Neural crest cell (in vitro differentiated cells): ENCODE data around the gene CEBPB. TPM values are rescaled to one million over a fixed set of nuclear protein-coding genes. Genes with fewer than 3 reads are reported as not detected.
A peak's percentile ranks its signal among the peaks of the same experiment; 100 is the strongest.

ENCODE experiments used
- DNase-seq: peaks from one replicate; pipeline ENCODE4 v3.0.0; 2021; ENCODE audit warnings: low read depth, mixed read lengths, low spot score
- H3K27ac Mint-ChIP-seq: one replicate; pipeline ENCODE4 v1.8.0; 2021; ENCODE audit warnings: mild to moderate bottlenecking, mixed read lengths; ENCODE audit not compliant: unreplicated experiment
- H3K27me3 Mint-ChIP-seq: 2 replicates; pipeline ENCODE4 v1.8.0; 2021; ENCODE audit warnings: low read depth, mild to moderate bottlenecking, mixed read lengths
- H3K36me3 Mint-ChIP-seq: 2 replicates; pipeline ENCODE4 v1.8.0; 2021; ENCODE audit warnings: low read depth, mild to moderate bottlenecking, mixed read lengths
- H3K4me1 Mint-ChIP-seq: 2 replicates; pipeline ENCODE4 v1.8.0; 2021; ENCODE audit warnings: mixed read lengths
- H3K4me3 Mint-ChIP-seq: one replicate; pipeline ENCODE4 v1.8.0; 2021; ENCODE audit warnings: mild to moderate bottlenecking, mixed read lengths
- H3K9me3 Mint-ChIP-seq: 2 replicates; pipeline ENCODE4 v1.8.0; 2021; ENCODE audit warnings: mixed read lengths
- CTCF ChIP-seq: fragments of 200-600 bp; sonication (generic); conservative IDR thresholded peaks from 2 replicates; pipeline ENCODE4 v1.5.0; 2021; ENCODE audit warnings: antibody characterized with exemption, mild to moderate bottlenecking
- total RNA-seq: library from RNA; stranded (reverse); gene quantifications from 2 replicates; pipeline ENCODE4 v1.2.1, GENCODE V29; 2021

CEBPB gene
- total RNA-seq, 1 donor from 2014 or later, result 7.6 TPM

DNA sequence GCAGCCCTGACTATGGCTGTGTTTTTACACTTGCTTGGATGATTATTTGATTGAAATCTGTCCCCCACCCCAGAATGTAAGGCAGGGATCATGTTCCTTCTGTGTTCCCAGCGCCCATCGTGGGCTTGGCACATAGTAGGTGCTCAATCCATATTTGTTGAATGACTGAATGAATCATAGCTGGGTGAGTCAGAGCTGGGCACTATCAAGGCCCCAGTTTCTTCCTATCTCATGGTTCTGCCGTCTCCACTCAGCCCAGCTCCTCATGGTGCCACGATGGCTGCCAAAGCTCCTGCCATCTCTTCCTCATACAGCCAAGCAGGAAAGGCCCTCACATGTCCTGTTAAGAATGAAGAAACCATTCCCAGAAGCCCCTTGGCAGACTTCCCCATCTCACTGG, 29.0 kb downstream of the CEBPB start:
- no peak for TF ChIP-seq CTCF
- Mint-ChIP-seq H3K27ac (no peak overlapping the region), H3K4me3 (no peak overlapping the region), H3K4me1 (peaks cover 8% of the 10 kb centered on the region), H3K9me3 (no peaks in the 10 kb centered on the region), H3K27me3 (no peaks in the 10 kb centered on the region), H3K36me3 (no peaks in the 10 kb centered on the region)
- no peak for DNase-seq

DNA sequence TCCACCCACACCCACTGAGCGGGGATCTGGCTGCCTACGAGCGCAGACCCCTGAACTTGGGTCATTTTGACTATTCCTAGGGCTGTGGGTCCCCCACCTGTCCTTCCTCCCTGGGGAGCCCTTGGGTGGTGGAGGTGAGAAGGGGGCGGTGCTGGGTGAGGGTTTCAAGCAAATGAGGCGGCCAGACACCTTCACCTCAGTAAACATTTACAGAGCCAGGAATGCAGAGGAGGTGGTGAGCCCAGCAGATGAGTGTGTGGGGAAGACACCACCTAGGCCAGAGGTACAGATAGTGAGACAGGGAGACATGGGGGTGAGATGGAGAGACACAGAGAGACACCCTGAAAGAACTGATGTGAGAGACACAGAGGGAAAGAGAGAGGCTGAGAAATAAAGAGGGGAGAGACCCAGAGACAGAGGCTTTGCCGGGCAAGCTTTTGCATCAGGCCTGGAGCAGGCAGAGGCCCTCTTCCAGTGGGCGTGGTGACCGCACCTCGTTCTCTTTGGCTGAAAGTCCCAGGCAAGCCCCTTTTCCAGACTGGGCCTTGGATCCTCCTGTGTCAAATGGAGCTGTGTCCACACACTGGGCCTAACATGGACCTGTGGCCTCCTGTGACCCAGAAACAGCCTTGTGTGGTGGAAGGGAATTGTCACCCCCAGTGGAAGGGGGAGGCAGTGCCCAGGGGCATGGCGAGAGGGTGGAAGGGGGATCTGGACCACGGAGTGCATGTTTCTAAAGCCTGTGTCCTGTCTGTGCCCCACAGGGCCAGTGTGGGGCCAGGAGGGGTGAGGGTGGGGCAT, 29.7 kb downstream of the CEBPB start:
- Mint-ChIP-seq H3K36me3 (no peaks in the 10 kb centered on the region), H3K27me3 (no peaks in the 10 kb centered on the region), H3K4me1 (peaks cover 1% of the 10 kb centered on the region), H3K9me3 (no peaks in the 10 kb centered on the region), H3K27ac (peak overlapping the region; percentile 51), H3K4me3 (no peak overlapping the region)
- no peak for TF ChIP-seq CTCF
- no peak for DNase-seq

DNA sequence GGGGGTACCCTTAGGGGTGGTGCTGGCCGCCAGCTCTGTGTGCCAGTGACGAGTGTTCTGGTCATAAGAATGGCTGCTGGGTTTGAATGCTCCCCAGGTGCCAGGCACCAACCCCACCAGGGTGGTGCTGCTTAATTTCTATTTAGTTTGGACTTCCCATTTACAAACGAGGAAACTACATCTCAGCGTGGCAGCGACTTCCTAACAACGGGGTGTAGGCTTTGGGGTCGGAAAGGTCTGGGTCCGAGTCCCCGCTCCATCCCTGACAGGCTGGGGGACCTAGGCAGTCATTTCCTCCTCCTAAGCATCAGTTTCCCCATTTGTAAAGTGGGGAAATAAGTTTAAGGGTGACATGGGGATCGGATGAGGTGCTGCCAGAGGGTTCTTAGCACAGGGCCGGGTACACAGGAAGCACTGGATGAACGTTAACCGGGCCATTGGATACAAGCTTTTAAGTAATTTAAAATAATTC, 30.3 kb downstream of the CEBPB start:
- no peak for DNase-seq
- H3K27ac Mint-ChIP-seq, result no peak overlapping the region
- no peak for TF ChIP-seq CTCF
- no peaks in the 10 kb centered on the region for H3K9me3 Mint-ChIP-seq
- H3K27me3 Mint-ChIP-seq, result no peaks in the 10 kb centered on the region
- no peak overlapping the region for H3K4me3 Mint-ChIP-seq
- H3K36me3 Mint-ChIP-seq, result no peaks in the 10 kb centered on the region
- no peaks in the 10 kb centered on the region for H3K4me1 Mint-ChIP-seq

- Mint-ChIP-seq H3K27me3 (no peaks in the 10 kb centered on the region), H3K9me3 (no peaks in the 10 kb centered on the region), H3K36me3 (no peaks in the 10 kb centered on the region), H3K4me1 (no peaks in the 10 kb centered on the region), H3K4me3 (no peak overlapping the region), H3K27ac (peak overlapping the region; percentile 9)
- DNase-seq, result no peak
- no peak for TF ChIP-seq CTCF
Measured at GRCh38 chr20:50221501-50222308, 31.1 kb downstream of the CEBPB start.

DNA sequence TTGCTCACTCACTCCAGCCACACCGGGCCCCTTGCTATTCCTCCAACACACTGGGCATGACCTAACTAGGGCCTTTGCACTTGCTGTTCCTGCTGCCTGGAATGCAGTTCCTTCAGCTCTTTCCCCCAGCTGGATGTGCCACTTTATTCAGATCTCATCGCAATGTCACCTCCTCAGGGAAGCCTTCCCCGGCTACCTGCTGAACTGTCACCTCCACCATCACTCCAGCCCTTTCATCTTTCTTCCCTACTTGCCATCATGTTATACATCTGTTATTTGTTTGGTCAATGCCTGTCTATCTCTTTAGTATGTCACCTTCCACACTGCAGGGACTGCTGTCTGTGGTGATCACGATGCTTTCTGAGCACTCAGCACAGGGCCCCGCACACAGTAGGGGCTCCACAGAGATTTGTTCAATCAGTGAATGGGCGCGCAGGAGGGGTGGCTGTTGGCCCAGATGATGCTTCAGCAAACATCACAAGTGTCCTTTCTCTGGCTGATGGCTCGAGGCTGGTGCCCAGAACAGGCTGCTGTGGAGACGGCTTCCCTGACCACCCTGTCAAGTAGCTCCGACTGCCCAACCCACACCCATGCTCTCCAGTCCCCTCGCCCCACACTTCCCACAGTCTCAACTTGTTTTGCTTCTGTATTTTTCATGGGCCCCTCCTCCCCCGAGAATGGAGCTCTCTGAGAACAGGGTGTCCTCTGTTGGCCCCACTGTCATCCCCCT, 31.8 kb downstream of the CEBPB start:
- Mint-ChIP-seq H3K27me3 (no peaks in the 10 kb centered on the region), H3K36me3 (no peaks in the 10 kb centered on the region), H3K27ac (peak overlapping the region; percentile 9), H3K4me3 (no peak overlapping the region), H3K4me1 (no peaks in the 10 kb centered on the region), H3K9me3 (no peaks in the 10 kb centered on the region)
- no peak for DNase-seq
- no peak for TF ChIP-seq CTCF
